GM21529 (cell line): ENCODE results near the gene CAMTA1.

Source experiments
- ATAC-seq: cut with Tn5 transposase; IDR thresholded peaks from one replicate; pipeline ENCODE4 v1.9.1; 2021; ENCODE audit not compliant: unreplicated experiment

Gene CAMTA1

DNA sequence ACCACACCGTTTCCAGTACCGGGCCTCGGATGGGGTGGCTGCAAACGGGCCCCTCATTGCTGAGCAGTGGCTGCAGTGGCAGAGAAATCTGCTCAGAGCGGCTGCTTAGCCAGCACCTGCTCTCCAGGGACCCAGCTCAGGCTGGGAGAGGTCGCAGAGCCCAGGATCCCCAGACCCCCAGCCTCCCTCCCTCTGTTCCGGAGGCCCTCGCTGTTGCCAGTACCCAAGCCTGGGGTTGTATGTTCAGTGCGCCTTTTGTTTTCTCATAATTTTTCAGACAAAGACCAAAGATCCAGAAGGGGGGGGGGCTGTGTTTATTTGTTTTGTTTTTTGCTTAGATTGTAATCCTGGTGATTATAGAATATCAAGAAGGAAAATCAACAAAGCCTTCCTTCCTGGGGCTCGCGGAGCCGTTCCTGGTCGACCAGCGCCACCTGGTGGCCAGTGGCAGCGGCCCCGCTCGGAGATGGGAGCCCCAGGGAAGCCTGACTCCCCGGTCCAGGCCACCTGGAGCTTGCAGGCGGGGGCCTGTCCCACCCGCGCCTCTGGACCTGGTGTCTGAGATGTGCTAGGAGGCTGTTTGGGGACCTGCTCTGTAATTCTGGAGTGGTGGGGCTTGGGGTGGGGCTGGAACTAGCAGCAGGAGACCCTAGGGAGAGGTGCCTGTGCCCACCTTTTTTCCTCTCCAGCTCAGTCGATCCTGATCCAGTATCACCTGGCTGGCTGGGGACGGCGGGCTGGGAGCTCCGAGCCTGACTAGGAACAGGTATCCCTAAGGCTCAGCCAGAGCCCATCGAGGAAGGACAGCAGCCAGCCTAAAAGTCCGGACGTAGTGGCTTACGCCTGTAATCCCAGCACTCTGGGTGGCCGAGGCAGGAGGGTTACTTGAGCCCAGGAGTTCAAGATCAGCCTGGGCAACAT lies 862.0 kb downstream of the CAMTA1 start:
- no peak for ATAC-seq

DNA sequence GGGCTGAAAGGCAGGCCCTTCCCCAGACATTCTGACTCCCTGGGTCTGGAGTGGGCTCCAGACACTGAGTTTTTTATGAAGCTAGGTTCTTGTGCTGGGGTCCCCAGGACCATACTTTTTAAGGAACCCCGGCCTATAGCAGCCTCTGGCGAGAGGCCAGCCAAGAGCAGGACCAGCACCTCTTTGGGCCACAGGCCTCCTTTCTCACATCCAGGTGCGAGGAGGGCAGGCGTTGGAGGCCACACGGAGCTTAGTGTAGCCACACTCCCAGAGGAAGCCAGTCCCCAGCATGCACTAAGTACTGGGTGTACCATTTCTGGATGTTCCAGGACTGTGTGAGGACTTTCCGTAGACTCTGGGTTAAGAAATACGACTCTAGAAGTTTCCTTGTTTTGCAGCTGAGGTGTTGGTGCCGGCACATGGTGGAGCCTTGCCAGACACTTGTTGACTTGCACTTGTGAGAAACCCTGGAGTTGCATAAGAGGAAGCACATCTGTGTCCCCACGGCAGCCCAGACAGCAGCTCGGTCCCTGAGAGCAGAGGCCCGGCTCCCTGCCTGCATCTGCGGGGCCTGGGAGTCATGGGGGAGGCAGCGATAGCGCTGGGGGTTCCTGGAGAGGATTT lies 863.6 kb downstream of the CAMTA1 start:
- ATAC-seq = no peak

DNA sequence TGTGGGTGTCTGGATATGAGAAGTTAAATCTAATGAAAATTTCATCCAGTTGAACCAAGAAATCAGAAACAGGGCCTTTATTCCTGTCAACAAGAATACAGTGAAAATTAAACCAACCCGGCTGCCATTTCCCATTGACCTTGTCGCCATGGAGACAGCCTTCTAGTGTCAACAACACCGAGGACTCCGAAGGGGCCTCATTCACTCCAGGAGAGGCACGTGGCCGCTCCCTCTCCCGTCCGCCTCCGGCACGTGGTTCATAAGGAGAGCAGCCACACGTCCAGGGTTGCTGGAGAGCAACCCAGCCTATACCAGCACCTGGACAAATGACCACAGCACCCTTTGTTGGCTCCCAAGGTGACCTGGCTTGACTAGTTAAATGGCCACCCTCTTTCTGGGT lies 865.5 kb downstream of the CAMTA1 start:
- no peak for ATAC-seq

GRCh38 chr1:7651203-7651602 lies 865.9 kb downstream of the CAMTA1 start:
- no peak for ATAC-seq

- no peak for ATAC-seq
These were observed 866.8 kb downstream of the CAMTA1 start for GRCh38 chr1:7652061-7652460.

DNA sequence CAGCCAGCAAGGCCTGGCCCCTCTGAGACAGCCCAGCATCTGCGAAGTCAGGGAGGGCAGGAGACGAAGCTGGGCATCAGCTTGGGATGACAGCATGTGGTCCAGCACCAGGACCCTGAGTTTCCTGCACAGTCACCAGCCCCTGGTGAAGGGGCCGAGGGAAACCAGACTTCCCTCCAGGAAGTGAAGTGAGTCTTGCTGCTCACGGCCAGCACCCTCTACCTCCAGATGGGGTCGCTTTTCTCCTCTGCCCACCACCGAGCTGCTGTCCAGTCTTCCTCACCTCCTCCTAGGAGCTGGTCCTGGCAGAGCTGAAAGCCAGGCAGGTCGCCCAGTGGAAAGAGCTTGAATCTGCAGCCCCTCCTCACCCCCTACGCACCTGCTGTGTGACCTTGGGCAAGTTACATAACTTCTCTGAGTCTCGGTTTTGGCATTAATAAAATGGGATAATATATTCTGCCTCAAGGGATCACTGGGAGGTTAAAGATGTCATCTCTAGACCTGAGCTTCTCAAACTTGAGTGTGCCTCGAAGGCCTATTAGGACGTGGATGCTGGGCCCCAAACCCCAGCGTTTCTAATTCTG lies 867.4 kb downstream of the CAMTA1 start:
- ATAC-seq = no peak

DNA sequence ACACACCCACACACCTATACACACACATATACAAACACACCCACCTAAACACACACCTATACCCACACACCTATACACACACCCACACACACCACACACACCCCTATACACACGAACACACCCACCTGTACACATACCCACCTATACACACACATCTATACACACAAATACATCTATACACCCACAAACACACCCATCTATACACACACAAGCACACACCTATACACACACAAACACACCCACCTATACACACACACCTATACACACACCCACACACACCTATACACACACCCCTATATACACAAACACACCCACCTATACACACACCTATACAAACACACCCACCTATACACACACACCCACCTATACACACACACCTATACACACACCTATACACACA lies 869.5 kb downstream of the CAMTA1 start:
- no peak for ATAC-seq

DNA sequence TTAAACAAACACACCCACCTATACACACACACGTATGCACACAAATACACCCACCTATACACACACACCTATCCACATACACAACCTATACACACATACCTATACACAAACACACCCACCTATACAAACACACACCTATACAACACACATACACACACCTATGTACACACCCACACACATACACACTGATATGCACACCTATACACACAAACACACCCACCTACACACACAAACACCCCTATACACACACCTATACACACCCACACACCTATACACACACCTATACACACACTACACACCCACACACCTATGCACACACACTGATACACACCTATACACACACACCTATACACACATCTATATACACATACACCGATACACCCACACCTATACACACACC lies 870.1 kb downstream of the CAMTA1 start:
- no peak for ATAC-seq

DNA sequence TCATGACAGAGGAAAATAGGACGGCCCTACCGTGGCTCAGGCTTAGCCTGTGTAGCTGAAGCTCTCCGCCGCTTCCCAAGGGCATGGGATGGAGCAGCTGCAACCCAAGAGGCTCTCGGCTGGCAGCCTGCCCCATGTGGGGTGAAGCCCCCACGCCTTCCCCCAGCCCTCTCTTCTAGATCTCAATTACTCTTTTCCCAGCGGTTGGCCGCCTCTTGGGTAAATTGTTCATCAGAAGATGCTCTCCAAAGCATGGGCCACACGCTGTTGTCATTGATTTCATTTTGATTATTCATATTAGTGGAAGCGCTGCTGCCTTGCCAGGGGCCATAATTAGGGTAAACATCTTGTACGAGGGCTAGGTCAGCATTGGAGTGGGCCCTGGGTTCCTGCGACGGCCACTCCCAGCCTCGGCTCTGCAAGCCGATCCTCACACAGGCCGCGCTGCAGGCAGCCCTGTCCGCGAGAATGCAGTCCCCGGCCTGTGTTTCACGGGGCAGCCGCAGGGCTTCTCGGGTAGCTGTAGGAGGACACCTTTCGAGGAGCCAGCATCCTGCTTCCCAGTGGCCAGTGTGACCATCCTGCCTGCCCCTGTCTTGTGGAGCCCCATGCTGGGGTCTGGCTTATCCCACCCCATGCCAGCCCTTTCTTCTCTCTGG lies 871.4 kb downstream of the CAMTA1 start:
- no peak for ATAC-seq

- ATAC-seq = no peak
These were observed 872.2 kb downstream of the CAMTA1 start for GRCh38 chr1:7657287-7658016.

DNA sequence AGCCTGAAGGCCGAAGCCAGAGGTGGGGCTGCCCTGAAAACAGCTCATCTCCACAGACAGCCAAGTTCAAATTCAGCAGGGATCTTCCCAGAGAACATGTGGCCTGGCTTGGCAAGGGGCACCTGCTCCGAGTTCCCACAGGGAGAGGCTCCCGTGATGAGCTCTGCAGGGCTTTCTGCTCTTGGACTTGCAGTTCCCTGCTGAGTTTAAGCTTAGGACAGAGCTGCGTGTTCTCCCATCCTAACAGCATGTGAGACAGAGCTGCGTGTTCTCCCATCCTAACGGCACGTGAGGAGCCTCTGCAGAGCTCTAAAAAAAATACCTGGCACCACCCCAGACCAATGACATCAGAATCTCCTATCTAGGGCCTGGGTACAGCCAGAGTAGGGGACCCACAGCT lies 872.8 kb downstream of the CAMTA1 start:
- no peak for ATAC-seq

GRCh38 chr1:7659514-7659913 lies 874.3 kb downstream of the CAMTA1 start:
- no peak for ATAC-seq

GRCh38 chr1:7663451-7664146 lies 878.3 kb downstream of the CAMTA1 start:
- no peak for ATAC-seq

DNA sequence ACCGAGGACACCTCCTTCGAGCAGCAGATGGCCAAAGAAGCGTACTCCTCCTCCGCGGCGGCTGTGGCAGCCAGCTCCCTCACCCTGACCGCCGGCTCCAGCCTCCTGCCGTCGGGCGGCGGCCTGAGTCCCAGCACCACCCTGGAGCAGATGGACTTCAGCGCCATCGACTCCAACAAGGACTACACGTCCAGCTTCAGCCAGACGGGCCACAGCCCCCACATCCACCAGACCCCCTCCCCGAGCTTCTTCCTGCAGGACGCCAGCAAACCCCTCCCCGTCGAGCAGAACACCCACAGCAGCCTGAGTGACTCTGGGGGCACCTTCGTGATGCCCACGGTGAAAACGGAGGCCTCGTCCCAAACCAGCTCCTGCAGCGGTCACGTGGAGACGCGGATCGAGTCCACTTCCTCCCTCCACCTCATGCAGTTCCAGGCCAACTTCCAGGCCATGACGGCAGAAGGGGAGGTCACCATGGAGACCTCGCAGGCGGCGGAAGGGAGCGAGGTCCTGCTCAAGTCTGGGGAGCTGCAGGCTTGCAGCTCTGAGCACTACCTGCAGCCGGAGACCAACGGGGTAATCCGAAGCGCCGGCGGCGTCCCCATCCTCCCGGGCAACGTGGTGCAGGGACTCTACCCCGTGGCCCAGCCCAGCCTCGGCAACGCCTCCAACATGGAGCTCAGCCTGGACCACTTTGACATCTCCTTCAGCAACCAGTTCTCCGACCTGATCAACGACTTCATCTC lies 879.1 kb downstream of the CAMTA1 start:
- ATAC-seq = no peak

- ATAC-seq = no peak
These were observed 879.6 kb downstream of the CAMTA1 start for GRCh38 chr1:7664893-7665250.

- ATAC-seq = no peak
These were observed 881.0 kb downstream of the CAMTA1 start for GRCh38 chr1:7666249-7666648.

DNA sequence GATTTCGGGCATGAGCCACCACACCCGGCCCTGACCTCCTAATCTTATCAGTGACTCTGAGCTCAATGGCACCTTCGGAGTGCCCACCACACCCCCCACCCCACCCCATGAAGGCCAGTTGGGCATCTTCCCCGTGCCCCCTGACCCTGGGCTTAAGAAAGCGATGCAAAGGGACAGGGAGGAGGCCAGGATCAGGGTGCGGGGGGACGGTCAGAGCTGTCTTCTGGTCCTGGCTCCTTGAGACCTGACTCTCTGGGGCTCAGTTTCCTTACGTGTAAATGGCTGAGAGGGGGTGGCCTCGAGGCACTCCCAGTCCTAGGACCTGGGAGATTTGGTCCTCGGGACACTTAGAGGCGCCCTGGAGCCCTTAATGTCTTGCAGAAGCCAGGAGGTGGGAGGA lies 881.9 kb downstream of the CAMTA1 start:
- ATAC-seq = no peak

DNA sequence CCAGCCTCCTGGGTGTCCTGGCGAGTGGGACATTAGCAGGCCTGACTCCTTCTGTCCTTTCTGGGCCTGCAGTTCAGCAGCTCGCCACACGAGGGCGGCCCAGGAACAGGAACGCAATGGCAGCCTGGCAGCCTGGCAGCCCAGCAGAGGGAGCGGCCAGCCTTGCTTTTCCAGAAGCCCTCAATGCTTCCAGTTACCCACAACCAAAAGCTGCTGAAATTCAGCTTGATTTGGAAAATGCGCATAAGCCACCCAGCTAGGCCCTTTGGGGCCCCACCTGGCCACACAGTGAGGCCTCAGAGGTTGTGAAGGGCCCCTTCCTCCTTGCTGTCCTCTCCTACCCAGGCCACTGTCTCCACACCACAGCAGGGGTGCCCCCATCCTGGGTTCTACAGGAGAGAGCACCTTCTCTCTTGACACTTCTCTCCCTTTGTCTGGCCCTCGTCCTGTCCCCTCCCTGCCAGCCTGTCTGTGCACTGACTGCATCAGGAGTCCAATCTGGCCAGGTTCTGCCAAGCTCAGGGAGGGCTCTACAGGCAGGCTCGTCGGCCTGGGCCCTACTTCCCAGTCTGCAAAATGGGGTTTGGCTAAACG lies 882.5 kb downstream of the CAMTA1 start:
- ATAC-seq = peak; percentile 61

- ATAC-seq = no peak
These were observed 884.5 kb downstream of the CAMTA1 start for GRCh38 chr1:7669559-7670311.
